Tibial nerve (tissue), 3 donors: ENCODE measurements around the gene ING4.

ENCODE experiments used
- POLR2A ChIP-seq, 2 donors: fragments of 450-650 bp; IDR thresholded peaks; one replicate each; pipeline ENCODE4 v1.6.1; 2017; ENCODE audit warnings: antibody characterized with exemption in 2 of 2, mild to moderate bottlenecking in 2 of 2, moderate library complexity in 2 of 2
- TF ChIP-seq, protein P1 (sequence below), 5 experiments: fragments of 200-600 bp in 3 of 5; fragments of 450-650 bp in 2 of 5; sonication (generic) in 3 of 5; IDR thresholded peaks; one replicate each; pipeline ENCODE4 v1.5.1; 2016 to 2019; ENCODE audit warnings: antibody characterized with exemption in 5 of 5, mild to moderate bottlenecking in 3 of 5, moderate library complexity in 2 of 5

DNA sequence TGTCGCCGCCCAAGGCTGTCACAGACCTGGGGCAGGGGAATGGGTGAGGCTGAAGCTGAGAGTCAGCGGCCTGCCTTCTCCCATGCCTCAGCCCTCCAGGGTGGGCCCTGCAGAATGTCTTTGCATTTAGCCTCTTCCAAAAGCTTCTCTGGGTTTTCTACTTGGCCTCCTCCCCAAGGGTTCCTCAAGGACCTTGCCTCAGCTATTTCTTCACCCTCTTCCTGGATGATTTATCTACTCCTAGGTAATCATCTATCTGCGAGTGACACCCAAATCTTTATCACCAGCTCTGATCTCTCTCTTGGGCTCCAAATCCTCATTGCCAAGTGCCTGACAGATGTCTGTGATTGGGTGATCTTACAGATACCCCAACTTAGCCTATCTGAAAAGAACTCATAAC, 22.4 kb downstream of the ING4 start:
- TF ChIP-seq, protein P1, sequence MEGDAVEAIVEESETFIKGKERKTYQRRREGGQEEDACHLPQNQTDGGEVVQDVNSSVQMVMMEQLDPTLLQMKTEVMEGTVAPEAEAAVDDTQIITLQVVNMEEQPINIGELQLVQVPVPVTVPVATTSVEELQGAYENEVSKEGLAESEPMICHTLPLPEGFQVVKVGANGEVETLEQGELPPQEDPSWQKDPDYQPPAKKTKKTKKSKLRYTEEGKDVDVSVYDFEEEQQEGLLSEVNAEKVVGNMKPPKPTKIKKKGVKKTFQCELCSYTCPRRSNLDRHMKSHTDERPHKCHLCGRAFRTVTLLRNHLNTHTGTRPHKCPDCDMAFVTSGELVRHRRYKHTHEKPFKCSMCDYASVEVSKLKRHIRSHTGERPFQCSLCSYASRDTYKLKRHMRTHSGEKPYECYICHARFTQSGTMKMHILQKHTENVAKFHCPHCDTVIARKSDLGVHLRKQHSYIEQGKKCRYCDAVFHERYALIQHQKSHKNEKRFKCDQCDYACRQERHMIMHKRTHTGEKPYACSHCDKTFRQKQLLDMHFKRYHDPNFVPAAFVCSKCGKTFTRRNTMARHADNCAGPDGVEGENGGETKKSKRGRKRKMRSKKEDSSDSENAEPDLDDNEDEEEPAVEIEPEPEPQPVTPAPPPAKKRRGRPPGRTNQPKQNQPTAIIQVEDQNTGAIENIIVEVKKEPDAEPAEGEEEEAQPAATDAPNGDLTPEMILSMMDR (IDR thresholded peaks at IDR 0.05): no peak
- TF ChIP-seq POLR2A (IDR thresholded peaks at IDR 0.05): no peak
